Activated T-cell treated with anti-CD3 and anti-CD28 coated beads for 48 hours (primary cell): ENCODE results near the gene XYLT1.
A peak's percentile ranks its signal among the peaks of the same experiment; 100 is the strongest.

Experiments
- DNase-seq: peaks from one replicate; pipeline ENCODE4 v3.0.0-alpha.2; 2020; ENCODE audit warnings: low read depth

Gene XYLT1

GRCh38 chr16:17257426-17258023, 213.2 kb downstream of the XYLT1 start:
- DNase-seq, result no peak

GRCh38 chr16:17252701-17253100, 218.1 kb downstream of the XYLT1 start:
- DNase-seq, result no peak

- no peak for DNase-seq
These were observed 218.7 kb downstream of the XYLT1 start for GRCh38 chr16:17252064-17252463.

GRCh38 chr16:17251496-17251895, 219.3 kb downstream of the XYLT1 start:
- no peak for DNase-seq

- no peak for DNase-seq
These were observed 223.6 kb downstream of the XYLT1 start for GRCh38 chr16:17246974-17247732.

- DNase-seq, result no peak
These were observed 224.4 kb downstream of the XYLT1 start for GRCh38 chr16:17246268-17246885.

GRCh38 chr16:17245776-17246175, 225.0 kb downstream of the XYLT1 start:
- no peak for DNase-seq

- no peak for DNase-seq
These were observed 225.7 kb downstream of the XYLT1 start for GRCh38 chr16:17244872-17245551.

- DNase-seq, result no peak
These were observed 229.4 kb downstream of the XYLT1 start for GRCh38 chr16:17241264-17241835.

- DNase-seq, result peak; percentile 18
These were observed 232.3 kb downstream of the XYLT1 start for GRCh38 chr16:17238285-17239028.

- no peak for DNase-seq
These were observed 233.3 kb downstream of the XYLT1 start for GRCh38 chr16:17237350-17237944.

GRCh38 chr16:17235147-17235815, 235.5 kb downstream of the XYLT1 start:
- no peak for DNase-seq

- DNase-seq, result no peak
These were observed 237.3 kb downstream of the XYLT1 start for GRCh38 chr16:17233318-17234002.

GRCh38 chr16:17232487-17232886, 238.3 kb downstream of the XYLT1 start:
- DNase-seq, result no peak

GRCh38 chr16:17231972-17232371, 238.8 kb downstream of the XYLT1 start:
- no peak for DNase-seq

GRCh38 chr16:17230932-17231581, 239.7 kb downstream of the XYLT1 start:
- no peak for DNase-seq

- no peak for DNase-seq
These were observed 241.0 kb downstream of the XYLT1 start for GRCh38 chr16:17229766-17230165.

- no peak for DNase-seq
These were observed 241.6 kb downstream of the XYLT1 start for GRCh38 chr16:17229131-17229530.

- DNase-seq, result no peak
These were observed 242.1 kb downstream of the XYLT1 start for GRCh38 chr16:17228708-17229055.
